CD8-positive, alpha-beta memory T cell (primary cell): ENCODE results near the gene TADA3. TPM values are rescaled to one million over a fixed set of nuclear protein-coding genes. Genes with fewer than 3 reads are reported as not detected.

Experiments
- CTCF ChIA-PET: fragments of 350-600 bp; sonication (Branson Sonifier 250); formaldehyde crosslinking; loops from one replicate; lab custom pipeline; 2021; ENCODE audit warnings: antibody characterized with exemption; lab: Charles Lee
- POLR2A ChIA-PET: fragments of 350-600 bp; sonication (Branson Sonifier 250); formaldehyde crosslinking; loops from one replicate; lab custom pipeline; 2021; ENCODE audit warnings: antibody characterized with exemption; lab: Charles Lee
- DNase-seq, 5 donors: peaks; one replicate each; pipeline versions ENCODE4 v3.0.0 to v3.0.0-alpha.2; 2020 to 2022; ENCODE audit warnings: mixed read lengths in 1 of 5
- H3K27ac ChIP-seq: one replicate; pipeline ENCODE4 v1.7.0; 2013; ENCODE audit warnings: low read depth, mild to moderate bottlenecking, low read length, moderate library complexity
- H3K27me3 ChIP-seq: 2 replicates; pipeline ENCODE4 v1.7.0; 2013; ENCODE audit warnings: low read length, mild to moderate bottlenecking; ENCODE audit not compliant: insufficient read depth, poor library complexity, severe bottlenecking
- H3K36me3 ChIP-seq: 2 replicates; pipeline ENCODE4 v1.7.0; 2013; ENCODE audit warnings: mild to moderate bottlenecking, low read length, moderate library complexity; ENCODE audit not compliant: insufficient read depth
- H3K4me1 ChIP-seq: 2 replicates; pipeline ENCODE4 v1.7.0; 2013; ENCODE audit warnings: mild to moderate bottlenecking, low read length, moderate library complexity; ENCODE audit not compliant: insufficient read depth
- H3K4me3 ChIP-seq: 2 replicates; pipeline ENCODE4 v1.7.0; 2013; ENCODE audit warnings: mild to moderate bottlenecking, low read length
- H3K9me3 ChIP-seq: 2 replicates; pipeline ENCODE4 v1.7.0; 2013; ENCODE audit warnings: mild to moderate bottlenecking, low read length
- H3K27ac Mint-ChIP-seq, 8 donors: one replicate each; pipeline ENCODE4 v1.8.0; 2020 to 2021; ENCODE audit warnings: mixed read lengths in 8 of 8, mild to moderate bottlenecking in 6 of 8, inconsistent platforms in 3 of 8, moderate library complexity in 3 of 8
- H3K27me3 Mint-ChIP-seq, 2 donors: one replicate each; pipeline ENCODE4 v1.8.0; 2020 to 2021; ENCODE audit warnings: mixed read lengths in 2 of 2, mild to moderate bottlenecking in 1 of 2, moderate library complexity in 1 of 2
- H3K36me3 Mint-ChIP-seq, 3 donors: one replicate each; pipeline ENCODE4 v1.8.0; 2020 to 2021; ENCODE audit warnings: mixed read lengths in 3 of 3, inconsistent platforms in 1 of 3, mild to moderate bottlenecking in 1 of 3
- H3K4me1 Mint-ChIP-seq, 3 donors: one replicate each; pipeline ENCODE4 v1.8.0; 2020 to 2021; ENCODE audit warnings: mixed read lengths in 3 of 3, inconsistent platforms in 1 of 3, mild to moderate bottlenecking in 1 of 3
- H3K4me3 Mint-ChIP-seq, 7 donors: one replicate each; pipeline ENCODE4 v1.8.0; 2020 to 2021; ENCODE audit warnings: mixed read lengths in 7 of 7, mild to moderate bottlenecking in 6 of 7, moderate library complexity in 4 of 7, inconsistent platforms in 2 of 7
- H3K9me3 Mint-ChIP-seq, 5 donors: one replicate each; pipeline ENCODE4 v1.8.0; 2020 to 2022; ENCODE audit warnings: mixed read lengths in 5 of 5, mild to moderate bottlenecking in 3 of 5, moderate library complexity in 2 of 5, inconsistent platforms in 1 of 5
- polyA plus RNA-seq: library from polyadenylated mRNA; unstranded; fragments of 300-500 nt; fragmentation: Illumina TruSeq; gene quantifications from one replicate; pipeline ENCODE4 v1.2.3, GENCODE V29; 2021
- total RNA-seq, 2 experiments: library from RNA; stranded (reverse); gene quantifications; one replicate each; pipeline ENCODE4 v1.2.3, GENCODE V29; 2021

TADA3 gene
- total and polyA plus RNA-seq, 3 experiments from 2014 or later, result 57.0 to 64.4 (median 58.8) TPM

GRCh38 chr3:9765865-9766264, 26.4 kb downstream of the TADA3 start:
- Mint-ChIP-seq H3K4me3 (no peak overlapping the region), H3K9me3 (no peaks in the 10 kb centered on the region), H3K27ac (peak overlapping the region in 1 of 8 donors; percentile 88), H3K4me1 (peaks cover 15 to 32% (median 16%) of the 10 kb centered on the region in 3 donors), H3K36me3 (peaks cover 0 to 3% (median 2%) of the 10 kb centered on the region in 3 donors), H3K27me3 (peaks cover 0 to 4% of the 10 kb centered on the region in 2 donors)
- H3K4me3 ChIP-seq, result no peak overlapping the region
- POLR2A ChIA-PET, result no interaction called here
- no peaks in the 10 kb centered on the region for H3K27me3 ChIP-seq
- CTCF ChIA-PET, result no interaction called here
- no peaks in the 10 kb centered on the region for H3K36me3 ChIP-seq
- H3K27ac ChIP-seq, result no peak overlapping the region
- H3K9me3 ChIP-seq, result no peaks in the 10 kb centered on the region
- DNase-seq, result no peak
- H3K4me1 ChIP-seq, result peaks cover 8% of the 10 kb centered on the region

- Histone ChIP-seq H3K36me3 (peaks cover 5% of the 10 kb centered on the region), H3K4me3 (no peak overlapping the region), H3K9me3 (no peaks in the 10 kb centered on the region), H3K4me1 (no peaks in the 10 kb centered on the region), H3K27me3 (no peaks in the 10 kb centered on the region), H3K27ac (no peak overlapping the region)
- Mint-ChIP-seq H3K4me1 (peaks cover 3 to 11% (median 7%) of the 10 kb centered on the region in 3 donors), H3K27me3 (no peaks in the 10 kb centered on the region), H3K4me3 (peak overlapping the region in 1 of 7 donors; percentile 48), H3K36me3 (peaks cover 16 to 23% (median 16%) of the 10 kb centered on the region in 3 donors), H3K27ac (peak overlapping the region in 1 of 8 donors; percentile 75), H3K9me3 (no peaks in the 10 kb centered on the region)
- no peak for DNase-seq
- POLR2A ChIA-PET, result no interaction called here
- CTCF ChIA-PET, result no interaction called here
Observed at GRCh38 chr3:9762871-9763270, 29.4 kb downstream of the TADA3 start.

- Histone ChIP-seq H3K4me3 (no peak overlapping the region), H3K27me3 (no peaks in the 10 kb centered on the region), H3K4me1 (no peaks in the 10 kb centered on the region), H3K27ac (no peak overlapping the region), H3K9me3 (no peaks in the 10 kb centered on the region), H3K36me3 (peaks cover 8% of the 10 kb centered on the region)
- Mint-ChIP-seq H3K4me3 (no peak overlapping the region), H3K36me3 (peaks cover 16 to 31% (median 16%) of the 10 kb centered on the region in 3 donors), H3K4me1 (peaks cover 0 to 3% (median 0%) of the 10 kb centered on the region in 3 donors), H3K9me3 (no peaks in the 10 kb centered on the region), H3K27me3 (no peaks in the 10 kb centered on the region), H3K27ac (peak overlapping the region in 1 of 8 donors; percentile 84)
- POLR2A ChIA-PET, result no interaction called here
- no peak for DNase-seq
- CTCF ChIA-PET, result no interaction called here
Observed at GRCh38 chr3:9761919-9762318, 30.4 kb downstream of the TADA3 start.

- Mint-ChIP-seq H3K27me3 (no peaks in the 10 kb centered on the region), H3K9me3 (no peaks in the 10 kb centered on the region), H3K4me3 (no peak overlapping the region), H3K4me1 (no peaks in the 10 kb centered on the region), H3K36me3 (peaks cover 16 to 40% (median 16%) of the 10 kb centered on the region in 3 donors), H3K27ac (peak overlapping the region in 2 of 8 donors; percentile 25 to 90)
- H3K4me3 ChIP-seq, result no peak overlapping the region
- DNase-seq, result no peak
- POLR2A ChIA-PET, result no interaction called here
- CTCF ChIA-PET, result no interaction called here
- no peak overlapping the region for H3K27ac ChIP-seq
- H3K9me3 ChIP-seq, result no peaks in the 10 kb centered on the region
- H3K27me3 ChIP-seq, result no peaks in the 10 kb centered on the region
- H3K4me1 ChIP-seq, result no peaks in the 10 kb centered on the region
- peaks cover 16% of the 10 kb centered on the region for H3K36me3 ChIP-seq
Observed at GRCh38 chr3:9760779-9761505, 31.3 kb downstream of the TADA3 start.

GRCh38 chr3:9757427-9757826, 34.8 kb downstream of the TADA3 start:
- Histone ChIP-seq H3K36me3 (peaks cover 16% of the 10 kb centered on the region), H3K4me3 (no peak overlapping the region), H3K4me1 (peaks cover 9% of the 10 kb centered on the region), H3K27ac (no peak overlapping the region), H3K27me3 (no peaks in the 10 kb centered on the region), H3K9me3 (no peaks in the 10 kb centered on the region)
- no peak for DNase-seq
- H3K9me3 Mint-ChIP-seq, result no peaks in the 10 kb centered on the region
- no peaks in the 10 kb centered on the region for H3K27me3 Mint-ChIP-seq
- no peak overlapping the region for H3K27ac Mint-ChIP-seq
- ChIA-PET POLR2A (interaction anchor here (0.5 kb wide), 1 partner anchor 80 kb away, joined by 5 read pairs; no protein-coding TSS in a partner anchor), CTCF (no interaction called here)
- peaks cover 16 to 64% (median 17%) of the 10 kb centered on the region in 3 donors for H3K36me3 Mint-ChIP-seq
- H3K4me3 Mint-ChIP-seq, result no peak overlapping the region
- peaks cover 8 to 19% (median 16%) of the 10 kb centered on the region in 3 donors for H3K4me1 Mint-ChIP-seq

GRCh38 chr3:9754678-9755077, 37.6 kb downstream of the TADA3 start:
- ChIA-PET POLR2A (interaction anchor here (1.3 kb wide), 1 partner anchor 23 kb away, joined by 5 read pairs; the partner anchor contains the start of gene BRPF1), CTCF (no interaction called here)
- peaks cover 0 to 3% of the 10 kb centered on the region in 2 donors for H3K27me3 Mint-ChIP-seq
- H3K36me3 Mint-ChIP-seq, result peaks cover 12 to 77% (median 14%) of the 10 kb centered on the region in 3 donors
- H3K4me1 ChIP-seq, result peaks cover 28% of the 10 kb centered on the region
- peak overlapping the region in 1 of 7 donors; percentile 52 for H3K4me3 Mint-ChIP-seq
- H3K27me3 ChIP-seq, result no peaks in the 10 kb centered on the region
- peak overlapping the region in 2 of 8 donors; percentile 32 to 77 for H3K27ac Mint-ChIP-seq
- H3K9me3 Mint-ChIP-seq, result peaks cover 0 to 2% (median 0%) of the 10 kb centered on the region in 5 donors
- peaks cover 16% of the 10 kb centered on the region for H3K36me3 ChIP-seq
- DNase-seq, result no peak
- peaks cover 32 to 46% (median 41%) of the 10 kb centered on the region in 3 donors for H3K4me1 Mint-ChIP-seq
- no peak overlapping the region for H3K4me3 ChIP-seq
- no peak overlapping the region for H3K27ac ChIP-seq
- H3K9me3 ChIP-seq, result no peaks in the 10 kb centered on the region

GRCh38 chr3:9750556-9751411, 41.5 kb downstream of the TADA3 start:
- DNase-seq, result no peak
- Histone ChIP-seq H3K27ac (peak overlapping the region; percentile 76), H3K27me3 (no peaks in the 10 kb centered on the region), H3K36me3 (peaks cover 16% of the 10 kb centered on the region), H3K9me3 (no peaks in the 10 kb centered on the region), H3K4me3 (peak overlapping the region; percentile 95), H3K4me1 (peaks cover 33% of the 10 kb centered on the region)
- H3K4me3 Mint-ChIP-seq, result peak overlapping the region; percentile 91 to 97 (median 94)
- H3K4me1 Mint-ChIP-seq, result peaks cover 39 to 58% (median 49%) of the 10 kb centered on the region in 3 donors
- peak overlapping the region; percentile 40 to 98 (median 91) for H3K27ac Mint-ChIP-seq
- ChIA-PET CTCF (interaction anchor here (0.6 to 1.9 kb wide), 5 partner anchors 18 to 89 kb away, joined by 3 to 5 read pairs (median 4); partner anchors contain the start of genes ARPC4 and TADA3), POLR2A (interaction anchor here (1.2 to 2.5 kb wide), 3 partner anchors 19 to 93 kb away, joined by 4 to 23 read pairs (median 5); partner anchors contain the start of genes ARPC4, BRPF1 and RPUSD3)
- H3K36me3 Mint-ChIP-seq, result peaks cover 0 to 78% (median 10%) of the 10 kb centered on the region in 3 donors
- H3K27me3 Mint-ChIP-seq, result peaks cover 0 to 4% of the 10 kb centered on the region in 2 donors
- H3K9me3 Mint-ChIP-seq, result peaks cover 0 to 2% (median 0%) of the 10 kb centered on the region in 5 donors
